Neural cell (in vitro differentiated cells): ENCODE data around the gene TMTC3. TPM values are rescaled to one million over a fixed set of nuclear protein-coding genes. Genes with fewer than 3 reads are reported as not detected.

Experiments used
- H2AFZ ChIP-seq: fragments of 200-600, 300-800 bp; sonication (generic), shearing (Covaris generic); 2 replicates; pipeline ENCODE4 v1.6.0; 2014; ENCODE audit warnings: low read depth, mild to moderate bottlenecking, antibody characterized with exemption, low read length, moderate library complexity
- H3F3A ChIP-seq: fragments of 200-600 bp; shearing (Covaris generic); 2 replicates; pipeline ENCODE4 v1.6.1; 2016; ENCODE audit warnings: mild to moderate bottlenecking, moderate library complexity, mixed read lengths, antibody characterized with exemption, low read length; ENCODE audit not compliant: insufficient read depth, poor library complexity, severe bottlenecking
- H3K27ac ChIP-seq: fragments of 200-600, 300-800 bp; sonication (generic), shearing (Covaris generic); 2 replicates; pipeline ENCODE4 v1.5.1; 2014; ENCODE audit warnings: mild to moderate bottlenecking, low read length, moderate library complexity
- H3K27me3 ChIP-seq: fragments of 300-800, 200-600 bp; sonication (generic), shearing (Covaris generic); 2 replicates; pipeline ENCODE4 v1.6.0; 2014; ENCODE audit warnings: mild to moderate bottlenecking, low read depth, low read length, moderate library complexity; ENCODE audit not compliant: insufficient read depth
- H3K36me3 ChIP-seq: fragments of 300-800, 200-600 bp; sonication (generic), shearing (Covaris generic); 2 replicates; pipeline ENCODE4 v1.5.1; 2014; ENCODE audit warnings: mild to moderate bottlenecking, antibody characterized with exemption, low read length, moderate library complexity; ENCODE audit not compliant: insufficient read depth
- H3K4me2 ChIP-seq: fragments of 300-800, 200-600 bp; sonication (generic), shearing (Covaris generic); 2 replicates; pipeline ENCODE4 v1.6.0; 2014; ENCODE audit warnings: mild to moderate bottlenecking, low read length
- H3K4me3 ChIP-seq: fragments of 300-800, 200-600 bp; sonication (generic), shearing (Covaris generic); 2 replicates; pipeline ENCODE4 v1.5.1; 2014; ENCODE audit warnings: mild to moderate bottlenecking, low read length, moderate library complexity
- H3K79me2 ChIP-seq: fragments of 200-600 bp; shearing (Covaris generic); replicated peaks from 2 replicates; pipeline ENCODE4 v1.6.0; 2014; ENCODE audit warnings: mild to moderate bottlenecking, low read length, moderate library complexity; ENCODE audit not compliant: insufficient read depth
- H3K9ac ChIP-seq: fragments of 300-800, 200-600 bp; sonication (generic), shearing (Covaris generic); 2 replicates; pipeline ENCODE4 v1.6.1; 2016; ENCODE audit warnings: mild to moderate bottlenecking, low read length, mixed read lengths
- H3K9me2 ChIP-seq: fragments of 200-600 bp; shearing (Covaris generic); 2 replicates; pipeline ENCODE4 v1.6.1; 2016; ENCODE audit warnings: mild to moderate bottlenecking, low read length, mixed read lengths; ENCODE audit not compliant: insufficient read depth
- H3K9me3 ChIP-seq: fragments of 200-600, 300-800 bp; sonication (generic), shearing (Covaris generic); 2 replicates; pipeline ENCODE4 v1.6.1; 2016; ENCODE audit warnings: mild to moderate bottlenecking, mixed run types, low read length, moderate library complexity, mixed read lengths
- H4K20me1 ChIP-seq: fragments of 200-600 bp; shearing (Covaris generic); 2 replicates; pipeline ENCODE4 v1.6.1; 2016; ENCODE audit warnings: mild to moderate bottlenecking, mixed run types; ENCODE audit not compliant: insufficient read depth
- EP300 ChIP-seq: fragments of 450-650 bp; conservative IDR thresholded peaks from 2 replicates; pipeline ENCODE4 v1.6.1; 2014; ENCODE audit warnings: antibody characterized with exemption, mild to moderate bottlenecking, moderate library complexity; ENCODE audit not compliant: poor library complexity, severe bottlenecking
- EZH2 ChIP-seq: fragments of 200-600, 300-800 bp; shearing (Covaris generic), sonication (generic); IDR thresholded peaks from 2 replicates; pipeline ENCODE4 v1.6.1; 2014; ENCODE audit warnings: antibody characterized with exemption, low read length, borderline replicate concordance, mild to moderate bottlenecking; ENCODE audit not compliant: insufficient read depth, poor library complexity, severe bottlenecking
- MXI1 ChIP-seq: fragments of 450-650 bp; conservative IDR thresholded peaks from 2 replicates; pipeline ENCODE4 v1.6.1; 2014; ENCODE audit warnings: antibody characterized with exemption, mild to moderate bottlenecking; ENCODE audit not compliant: poor library complexity, severe bottlenecking
- POLR2AphosphoS5 ChIP-seq: IDR thresholded peaks from 2 replicates; pipeline ENCODE4 v1.6.1; 2012
- RAD21 ChIP-seq: fragments of 450-650 bp; conservative IDR thresholded peaks from 2 replicates; pipeline ENCODE4 v1.6.1; 2014; ENCODE audit warnings: antibody characterized with exemption, mild to moderate bottlenecking, moderate library complexity
- SMC3 ChIP-seq: fragments of 450-650 bp; conservative IDR thresholded peaks from 2 replicates; pipeline ENCODE4 v1.6.1; 2014; ENCODE audit warnings: antibody characterized with exemption, mild to moderate bottlenecking, moderate library complexity; ENCODE audit not compliant: poor library complexity
- TAF1 ChIP-seq: IDR thresholded peaks from 2 replicates; pipeline ENCODE4 v1.6.1; 2012; ENCODE audit warnings: low read depth
- polyA plus RNA-seq: library from polyadenylated mRNA; depleted of rRNA; stranded (reverse); fragments of >200 nt; gene quantifications from 2 replicates; pipeline ENCODE4 v1.2.3, GENCODE V29; 2014
- TF ChIP-seq, protein P1 (sequence below): IDR thresholded peaks from 2 replicates; pipeline ENCODE4 v1.6.1; 2012; ENCODE audit warnings: borderline replicate concordance

The TMTC3 gene
- polyA plus RNA-seq, 1 donor from 2014 or later = 17.2 TPM

DNA sequence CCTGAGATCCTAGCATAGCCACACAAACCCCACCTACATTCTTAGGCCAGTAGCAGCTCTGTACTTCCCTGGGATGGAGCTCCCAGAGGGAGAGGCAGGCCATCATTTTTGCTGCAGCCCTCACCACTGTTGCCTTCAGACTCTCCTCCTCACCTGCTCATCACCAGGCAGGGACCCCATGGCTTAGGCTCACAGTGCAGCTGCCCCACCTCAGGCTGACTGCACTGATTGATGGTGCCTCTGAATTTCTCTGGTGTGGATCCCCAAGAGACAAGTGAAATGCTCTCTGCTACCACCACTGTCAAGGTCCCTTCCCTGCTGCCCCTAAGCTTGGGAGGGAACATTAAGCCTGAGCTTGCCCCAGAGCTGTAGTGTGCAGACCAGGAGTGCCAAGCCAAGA is 76.2 kb downstream of the TMTC3 start:
- TF ChIP-seq MXI1 (no peak), SMC3 (no peak), EZH2 (no peak), TAF1 (no peak), POLR2AphosphoS5 (no peak), EP300 (no peak), RAD21 (no peak)
- TF ChIP-seq, protein P1, sequence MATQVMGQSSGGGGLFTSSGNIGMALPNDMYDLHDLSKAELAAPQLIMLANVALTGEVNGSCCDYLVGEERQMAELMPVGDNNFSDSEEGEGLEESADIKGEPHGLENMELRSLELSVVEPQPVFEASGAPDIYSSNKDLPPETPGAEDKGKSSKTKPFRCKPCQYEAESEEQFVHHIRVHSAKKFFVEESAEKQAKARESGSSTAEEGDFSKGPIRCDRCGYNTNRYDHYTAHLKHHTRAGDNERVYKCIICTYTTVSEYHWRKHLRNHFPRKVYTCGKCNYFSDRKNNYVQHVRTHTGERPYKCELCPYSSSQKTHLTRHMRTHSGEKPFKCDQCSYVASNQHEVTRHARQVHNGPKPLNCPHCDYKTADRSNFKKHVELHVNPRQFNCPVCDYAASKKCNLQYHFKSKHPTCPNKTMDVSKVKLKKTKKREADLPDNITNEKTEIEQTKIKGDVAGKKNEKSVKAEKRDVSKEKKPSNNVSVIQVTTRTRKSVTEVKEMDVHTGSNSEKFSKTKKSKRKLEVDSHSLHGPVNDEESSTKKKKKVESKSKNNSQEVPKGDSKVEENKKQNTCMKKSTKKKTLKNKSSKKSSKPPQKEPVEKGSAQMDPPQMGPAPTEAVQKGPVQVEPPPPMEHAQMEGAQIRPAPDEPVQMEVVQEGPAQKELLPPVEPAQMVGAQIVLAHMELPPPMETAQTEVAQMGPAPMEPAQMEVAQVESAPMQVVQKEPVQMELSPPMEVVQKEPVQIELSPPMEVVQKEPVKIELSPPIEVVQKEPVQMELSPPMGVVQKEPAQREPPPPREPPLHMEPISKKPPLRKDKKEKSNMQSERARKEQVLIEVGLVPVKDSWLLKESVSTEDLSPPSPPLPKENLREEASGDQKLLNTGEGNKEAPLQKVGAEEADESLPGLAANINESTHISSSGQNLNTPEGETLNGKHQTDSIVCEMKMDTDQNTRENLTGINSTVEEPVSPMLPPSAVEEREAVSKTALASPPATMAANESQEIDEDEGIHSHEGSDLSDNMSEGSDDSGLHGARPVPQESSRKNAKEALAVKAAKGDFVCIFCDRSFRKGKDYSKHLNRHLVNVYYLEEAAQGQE = no peak
- no peak overlapping the region for H3K4me3 ChIP-seq

DNA sequence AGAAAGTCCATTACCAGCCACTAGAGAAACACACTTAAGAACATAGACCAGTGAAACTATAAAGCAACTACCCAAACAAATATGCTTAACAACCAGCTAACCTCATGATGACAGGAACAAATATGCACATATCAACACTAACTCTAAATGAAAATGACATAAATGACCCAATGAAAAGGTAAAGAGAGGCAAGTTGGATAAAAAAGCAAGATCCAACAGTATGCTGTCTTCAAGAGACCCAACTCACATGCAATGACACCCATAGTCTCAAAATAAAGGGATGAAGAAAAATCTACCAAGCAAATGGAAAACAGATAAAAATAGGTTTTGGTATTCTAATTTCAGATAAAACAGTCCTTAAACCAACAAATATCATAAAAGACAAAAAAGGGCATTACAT is 77.8 kb downstream of the TMTC3 start:
- TF ChIP-seq EP300 (no peak), RAD21 (no peak), TAF1 (no peak), MXI1 (no peak)
- TF ChIP-seq, protein P1 = no peak

More for the DNA sequence above, 76.2 kb downstream of the TMTC3 start:
- no peaks in the 10 kb centered on the region for H3K9me2 ChIP-seq
- no peaks in the 10 kb centered on the region for H3F3A ChIP-seq
- no peaks in the 10 kb centered on the region for H4K20me1 ChIP-seq
- no peak overlapping the region for H3K4me2 ChIP-seq
- no peaks in the 10 kb centered on the region for H3K79me2 ChIP-seq
- peaks cover 5% of the 10 kb centered on the region for H3K9me3 ChIP-seq
- H3K27ac ChIP-seq = no peak overlapping the region
- no peak overlapping the region for H2AFZ ChIP-seq
- H3K27me3 ChIP-seq = no peaks in the 10 kb centered on the region
- H3K9ac ChIP-seq = no peak overlapping the region
- no peaks in the 10 kb centered on the region for H3K36me3 ChIP-seq

More for the DNA sequence above, 77.8 kb downstream of the TMTC3 start:
- H3K27me3 ChIP-seq = no peaks in the 10 kb centered on the region
- no peaks in the 10 kb centered on the region for H3F3A ChIP-seq
- no peaks in the 10 kb centered on the region for H3K9me2 ChIP-seq
- no peak overlapping the region for H3K27ac ChIP-seq
- no peak overlapping the region for H3K9ac ChIP-seq
- H3K4me3 ChIP-seq = no peak overlapping the region
- no peaks in the 10 kb centered on the region for H3K36me3 ChIP-seq
- no peaks in the 10 kb centered on the region for H4K20me1 ChIP-seq
- H3K4me2 ChIP-seq = no peak overlapping the region
- H3K9me3 ChIP-seq = peaks cover 5% of the 10 kb centered on the region
- H3K79me2 ChIP-seq = no peaks in the 10 kb centered on the region
- no peak overlapping the region for H2AFZ ChIP-seq
